HL-60 (cell line): ENCODE measurements around the gene CNN1.
"Not testable (repeated sequence)": the region's sequence is repeated elsewhere in the genome, so short reads cannot be mapped to it uniquely, and the experiment has no call there.

Source experiments
- DNase-seq, 2 experiments: peaks; one replicate each; pipeline ENCODE4 v3.0.0-alpha.2; 2010 to 2020; ENCODE audit warnings: low read depth in 1 of 2, low spot score in 1 of 2
- H3K27ac ChIP-seq: fragments of 250-450 bp; sonication (Bioruptor Pico); replicated peaks from 2 replicates; pipeline ENCODE4 v1.5.1; 2020; ENCODE audit warnings: mild to moderate bottlenecking, moderate library complexity
- H3K27me3 ChIP-seq: fragments of 250-450 bp; sonication (Bioruptor Pico); 2 replicates; pipeline ENCODE4 v1.5.1; 2021; ENCODE audit warnings: mild to moderate bottlenecking, moderate library complexity; ENCODE audit not compliant: insufficient read depth, poor library complexity, severe bottlenecking
- H3K4me3 ChIP-seq: replicated peaks from 2 replicates; pipeline ENCODE4 v1.5.1; 2011; ENCODE audit warnings: mild to moderate bottlenecking, control low read depth, low read length; ENCODE audit not compliant: insufficient read depth
- GABPA ChIP-seq: IDR thresholded peaks from 2 replicates; pipeline ENCODE4 v1.6.1; 2012; ENCODE audit warnings: low read depth
- POLR2AphosphoS5 ChIP-seq: IDR thresholded peaks from 2 replicates; pipeline ENCODE4 v1.6.1; 2012; ENCODE audit warnings: low read depth
- SPI1 ChIP-seq: IDR thresholded peaks from 2 replicates; pipeline ENCODE4 v1.6.1; 2012; ENCODE audit warnings: low read depth, mild to moderate bottlenecking, borderline replicate concordance
- TF ChIP-seq, protein P1 (sequence below): IDR thresholded peaks from 2 replicates; pipeline ENCODE4 v1.6.1; 2012; ENCODE audit warnings: low read depth; ENCODE audit not compliant: insufficient replicate concordance
- TF ChIP-seq, protein P2 (sequence below): IDR thresholded peaks from one replicate; pipeline ENCODE4 v1.5.1; 2011; ENCODE audit warnings: low read length, control low read depth, inconsistent platforms; ENCODE audit not compliant: insufficient read depth

CNN1 gene

DNA sequence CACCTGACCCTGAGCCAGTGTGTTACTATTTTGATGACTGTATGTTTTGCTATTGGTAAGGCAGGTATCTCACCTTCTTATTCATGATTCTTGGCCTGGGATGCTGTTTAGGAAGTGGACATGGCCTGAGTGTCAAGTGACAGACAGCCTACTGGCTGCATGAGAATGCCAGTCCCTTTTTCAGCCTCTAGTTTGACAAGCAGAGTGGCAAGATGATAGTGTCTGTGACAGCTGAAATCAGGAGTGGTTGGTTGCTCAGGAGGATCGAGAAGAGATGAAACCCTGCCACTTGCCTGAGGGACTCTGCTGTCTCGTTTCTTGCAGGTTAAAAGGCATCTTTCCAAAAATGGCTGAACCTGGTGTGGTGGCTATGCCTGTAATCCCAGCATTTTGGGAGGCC lies 27.5 kb downstream of the CNN1 start:
- DNase-seq, result no peak
- Histone ChIP-seq H3K27ac (no peak overlapping the region), H3K4me3 (no peak overlapping the region), H3K27me3 (no peaks in the 10 kb centered on the region)
- no peak for TF ChIP-seq SPI1
- TF ChIP-seq, protein P1, sequence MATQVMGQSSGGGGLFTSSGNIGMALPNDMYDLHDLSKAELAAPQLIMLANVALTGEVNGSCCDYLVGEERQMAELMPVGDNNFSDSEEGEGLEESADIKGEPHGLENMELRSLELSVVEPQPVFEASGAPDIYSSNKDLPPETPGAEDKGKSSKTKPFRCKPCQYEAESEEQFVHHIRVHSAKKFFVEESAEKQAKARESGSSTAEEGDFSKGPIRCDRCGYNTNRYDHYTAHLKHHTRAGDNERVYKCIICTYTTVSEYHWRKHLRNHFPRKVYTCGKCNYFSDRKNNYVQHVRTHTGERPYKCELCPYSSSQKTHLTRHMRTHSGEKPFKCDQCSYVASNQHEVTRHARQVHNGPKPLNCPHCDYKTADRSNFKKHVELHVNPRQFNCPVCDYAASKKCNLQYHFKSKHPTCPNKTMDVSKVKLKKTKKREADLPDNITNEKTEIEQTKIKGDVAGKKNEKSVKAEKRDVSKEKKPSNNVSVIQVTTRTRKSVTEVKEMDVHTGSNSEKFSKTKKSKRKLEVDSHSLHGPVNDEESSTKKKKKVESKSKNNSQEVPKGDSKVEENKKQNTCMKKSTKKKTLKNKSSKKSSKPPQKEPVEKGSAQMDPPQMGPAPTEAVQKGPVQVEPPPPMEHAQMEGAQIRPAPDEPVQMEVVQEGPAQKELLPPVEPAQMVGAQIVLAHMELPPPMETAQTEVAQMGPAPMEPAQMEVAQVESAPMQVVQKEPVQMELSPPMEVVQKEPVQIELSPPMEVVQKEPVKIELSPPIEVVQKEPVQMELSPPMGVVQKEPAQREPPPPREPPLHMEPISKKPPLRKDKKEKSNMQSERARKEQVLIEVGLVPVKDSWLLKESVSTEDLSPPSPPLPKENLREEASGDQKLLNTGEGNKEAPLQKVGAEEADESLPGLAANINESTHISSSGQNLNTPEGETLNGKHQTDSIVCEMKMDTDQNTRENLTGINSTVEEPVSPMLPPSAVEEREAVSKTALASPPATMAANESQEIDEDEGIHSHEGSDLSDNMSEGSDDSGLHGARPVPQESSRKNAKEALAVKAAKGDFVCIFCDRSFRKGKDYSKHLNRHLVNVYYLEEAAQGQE, result no peak
- TF ChIP-seq GABPA, result no peak
- TF ChIP-seq, protein P2, sequence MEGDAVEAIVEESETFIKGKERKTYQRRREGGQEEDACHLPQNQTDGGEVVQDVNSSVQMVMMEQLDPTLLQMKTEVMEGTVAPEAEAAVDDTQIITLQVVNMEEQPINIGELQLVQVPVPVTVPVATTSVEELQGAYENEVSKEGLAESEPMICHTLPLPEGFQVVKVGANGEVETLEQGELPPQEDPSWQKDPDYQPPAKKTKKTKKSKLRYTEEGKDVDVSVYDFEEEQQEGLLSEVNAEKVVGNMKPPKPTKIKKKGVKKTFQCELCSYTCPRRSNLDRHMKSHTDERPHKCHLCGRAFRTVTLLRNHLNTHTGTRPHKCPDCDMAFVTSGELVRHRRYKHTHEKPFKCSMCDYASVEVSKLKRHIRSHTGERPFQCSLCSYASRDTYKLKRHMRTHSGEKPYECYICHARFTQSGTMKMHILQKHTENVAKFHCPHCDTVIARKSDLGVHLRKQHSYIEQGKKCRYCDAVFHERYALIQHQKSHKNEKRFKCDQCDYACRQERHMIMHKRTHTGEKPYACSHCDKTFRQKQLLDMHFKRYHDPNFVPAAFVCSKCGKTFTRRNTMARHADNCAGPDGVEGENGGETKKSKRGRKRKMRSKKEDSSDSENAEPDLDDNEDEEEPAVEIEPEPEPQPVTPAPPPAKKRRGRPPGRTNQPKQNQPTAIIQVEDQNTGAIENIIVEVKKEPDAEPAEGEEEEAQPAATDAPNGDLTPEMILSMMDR, result no peak
- TF ChIP-seq POLR2AphosphoS5, result no peak

DNA sequence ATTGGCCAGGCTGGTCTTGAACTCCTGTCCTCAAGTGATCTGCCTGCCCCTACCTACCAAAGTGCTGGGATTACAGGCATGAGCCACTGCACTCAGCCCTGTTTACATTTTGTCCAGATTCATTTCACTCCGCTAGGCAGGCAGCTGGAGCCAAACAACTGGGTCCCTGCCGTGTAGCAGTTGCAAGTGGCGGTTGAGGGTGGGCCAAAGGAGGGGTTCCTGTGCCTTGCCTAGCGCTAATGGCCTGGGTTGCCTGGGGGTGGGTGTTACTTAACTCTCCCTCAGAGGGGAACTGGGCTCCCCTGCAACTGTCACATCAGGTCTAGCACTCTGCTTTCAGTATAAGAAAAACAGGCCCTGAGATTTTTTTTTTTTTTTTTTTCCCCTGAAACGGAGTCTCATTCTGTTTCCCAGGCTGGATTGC lies 31.4 kb downstream of the CNN1 start:
- H3K27ac ChIP-seq, result peak overlapping the region; percentile 53
- TF ChIP-seq POLR2AphosphoS5, result peak; percentile 63
- TF ChIP-seq, protein P2, result no peak
- TF ChIP-seq GABPA, result no peak
- peak; percentile 64; the same call in 1 of the 2 replicates for TF ChIP-seq SPI1
- no peaks in the 10 kb centered on the region for H3K27me3 ChIP-seq
- peak in 1 of 2 experiments; percentile 90 for DNase-seq
- no peak overlapping the region for H3K4me3 ChIP-seq

DNA sequence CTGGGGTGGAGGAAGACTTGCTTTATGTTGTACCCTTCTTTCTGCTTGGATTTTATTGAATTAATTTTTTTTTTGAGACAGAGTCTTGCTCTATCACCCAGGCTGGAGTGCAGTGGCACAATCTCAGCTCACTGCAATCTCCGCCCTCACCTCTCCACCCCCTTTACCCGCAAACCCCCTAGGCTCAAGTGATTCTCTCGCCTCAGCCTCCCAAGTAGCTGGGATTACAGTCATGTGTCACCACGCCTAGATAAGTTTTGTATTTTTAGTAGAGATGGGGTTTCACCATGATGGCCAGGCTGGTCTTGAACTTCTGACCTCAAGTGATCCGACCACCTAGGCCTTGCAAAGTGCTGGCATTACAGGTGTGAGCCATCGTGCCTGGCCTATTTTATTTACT lies 34.7 kb downstream of the CNN1 start:
- not testable (repeated sequence) for H3K27me3 ChIP-seq, H3K4me3 ChIP-seq, H3K27ac ChIP-seq, DNase-seq

DNA sequence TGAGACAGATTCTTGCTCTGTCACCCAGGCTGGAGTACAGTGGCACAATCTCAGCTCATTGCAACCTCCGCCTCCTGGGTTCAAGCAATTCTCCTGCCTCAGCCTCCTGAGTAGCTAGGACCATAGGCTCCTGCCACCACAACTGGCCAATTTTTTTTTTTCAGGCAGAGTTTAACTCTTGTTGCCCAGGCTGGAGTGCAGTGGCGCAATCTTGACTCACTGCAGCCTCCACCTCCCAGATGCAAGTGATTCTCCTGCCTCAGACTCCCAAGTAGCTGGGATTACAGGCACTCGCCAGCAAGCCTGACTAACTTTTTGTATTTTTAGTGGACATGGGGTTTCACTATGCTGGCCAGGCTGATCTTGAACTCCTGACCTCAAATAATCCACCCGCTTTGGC lies 35.1 kb downstream of the CNN1 start:
- DNase-seq, result not testable (repeated sequence)

DNA sequence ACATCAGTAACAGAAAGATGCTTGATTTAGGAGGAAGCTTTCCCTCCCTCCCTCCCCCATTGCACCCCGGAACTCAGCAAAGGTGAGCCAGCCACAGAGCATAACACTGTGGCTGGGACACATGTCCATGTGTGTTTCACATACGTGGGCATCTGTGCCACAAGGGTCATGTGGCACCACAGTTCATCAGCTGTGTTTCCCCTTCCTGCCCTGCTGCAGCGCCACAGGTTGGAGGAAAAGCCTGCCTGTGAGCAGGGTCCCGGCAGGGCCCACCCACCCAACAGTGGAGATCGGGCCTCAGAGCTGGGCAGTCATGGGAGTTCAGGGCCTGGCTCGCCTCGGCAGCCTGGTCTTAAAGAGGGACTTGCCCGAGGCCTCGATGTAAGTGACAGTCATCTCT lies 36.0 kb downstream of the CNN1 start:
- TF ChIP-seq POLR2AphosphoS5 (no peak), SPI1 (no peak), GABPA (no peak)
- TF ChIP-seq, protein P1, result no peak
- TF ChIP-seq, protein P2, result no peak
- Histone ChIP-seq H3K27ac (no peak overlapping the region), H3K4me3 (no peak overlapping the region), H3K27me3 (no peaks in the 10 kb centered on the region)
- DNase-seq, result no peak

More for the DNA sequence above, 35.1 kb downstream of the CNN1 start:
- not testable (repeated sequence) for H3K27ac ChIP-seq, H3K4me3 ChIP-seq, H3K27me3 ChIP-seq
